ENCODE data around the gene CST7.

- TF ChIP-seq, protein P1, sequence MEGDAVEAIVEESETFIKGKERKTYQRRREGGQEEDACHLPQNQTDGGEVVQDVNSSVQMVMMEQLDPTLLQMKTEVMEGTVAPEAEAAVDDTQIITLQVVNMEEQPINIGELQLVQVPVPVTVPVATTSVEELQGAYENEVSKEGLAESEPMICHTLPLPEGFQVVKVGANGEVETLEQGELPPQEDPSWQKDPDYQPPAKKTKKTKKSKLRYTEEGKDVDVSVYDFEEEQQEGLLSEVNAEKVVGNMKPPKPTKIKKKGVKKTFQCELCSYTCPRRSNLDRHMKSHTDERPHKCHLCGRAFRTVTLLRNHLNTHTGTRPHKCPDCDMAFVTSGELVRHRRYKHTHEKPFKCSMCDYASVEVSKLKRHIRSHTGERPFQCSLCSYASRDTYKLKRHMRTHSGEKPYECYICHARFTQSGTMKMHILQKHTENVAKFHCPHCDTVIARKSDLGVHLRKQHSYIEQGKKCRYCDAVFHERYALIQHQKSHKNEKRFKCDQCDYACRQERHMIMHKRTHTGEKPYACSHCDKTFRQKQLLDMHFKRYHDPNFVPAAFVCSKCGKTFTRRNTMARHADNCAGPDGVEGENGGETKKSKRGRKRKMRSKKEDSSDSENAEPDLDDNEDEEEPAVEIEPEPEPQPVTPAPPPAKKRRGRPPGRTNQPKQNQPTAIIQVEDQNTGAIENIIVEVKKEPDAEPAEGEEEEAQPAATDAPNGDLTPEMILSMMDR (conservative IDR thresholded peaks at IDR 0.05; ENCODE audit: low read depth, low read length): no peak
- no peak for TF ChIP-seq EZH2 (IDR thresholded peaks at IDR 0.05; ENCODE audit: borderline replicate concordance, low read depth, low read length, poor library complexity, severe bottlenecking)
These were observed 16.2 kb downstream of the CST7 start for GRCh38 chr20:24965065-24965919.
